Endothelial cell of umbilical vein (primary cell): ENCODE results near the gene KIR2DL3. TPM values are rescaled to one million over a fixed set of nuclear protein-coding genes. Genes with fewer than 3 reads are reported as not detected.

ENCODE experiments used
- BruUV-seq: library from RNA; stranded (reverse); fragments of 400-500 nt; replicated peaks from 2 replicates; lab custom pipeline; 2021; lab: Mats Ljungman, UMichigan
- CTCF ChIA-PET: fragments of 300-600, 350-600 bp; sonication (Branson Sonifier 250); formaldehyde crosslinking; loops from one replicate; lab custom pipeline; 2021; ENCODE audit warnings: antibody characterized with exemption, inconsistent platforms; lab: Charles Lee
- POLR2A ChIA-PET: fragments of 300-600, 350-600 bp; sonication (Branson Sonifier 250); formaldehyde crosslinking; loops from one replicate; lab custom pipeline; 2021; ENCODE audit warnings: antibody characterized with exemption, inconsistent platforms; lab: Charles Lee
- DNase-seq: peaks from one replicate; pipeline ENCODE4 v3.0.0-alpha.2; 2011; ENCODE audit warnings: low read depth, low spot score
- FAIRE-seq: peaks from 2 replicates; lab custom pipeline; 2011; peaks lifted over from hg19 to GRCh38; lab: Jason Lieb, UNC
- H2AFZ ChIP-seq: 2 replicates; pipeline ENCODE4 v1.6.0; 2012; ENCODE audit warnings: low read depth, low read length, control low read depth, inconsistent platforms
- H3K27ac ChIP-seq: 2 replicates; pipeline ENCODE4 v1.5.1; 2011; ENCODE audit warnings: low read depth, mild to moderate bottlenecking, control low read depth, low read length, moderate library complexity; ENCODE audit not compliant: insufficient read depth
- H3K27me3 ChIP-seq, 2 experiments: 2 replicates each; pipeline versions ENCODE4 v1.6.0 to v1.6.1; 2011; ENCODE audit warnings: low read length in 2 of 2, mixed read lengths in 1 of 2; ENCODE audit not compliant: control insufficient read depth in 2 of 2, insufficient read depth in 2 of 2
- H3K36me3 ChIP-seq, 2 experiments: 2 replicates in 1 of 2; 3 replicates in 1 of 2; pipeline ENCODE4 v1.5.1; 2011; ENCODE audit warnings: low read length in 2 of 2, mild to moderate bottlenecking in 1 of 2, moderate library complexity in 1 of 2; ENCODE audit not compliant: control insufficient read depth in 2 of 2, insufficient read depth in 2 of 2; ENCODE audit errors: extremely low read depth in 1 of 2
- H3K4me1 ChIP-seq: 3 replicates; pipeline ENCODE4 v1.5.1; 2011; ENCODE audit warnings: mild to moderate bottlenecking, low read length; ENCODE audit not compliant: control insufficient read depth, insufficient read depth; ENCODE audit errors: extremely low read depth
- H3K4me2 ChIP-seq: 2 replicates; pipeline ENCODE4 v1.6.1; 2011; ENCODE audit warnings: low read length, control low read depth, mixed read lengths; ENCODE audit not compliant: insufficient read depth
- H3K4me3 ChIP-seq, 3 experiments: fragments of 200-600 bp in 1 of 3; sonication (generic), shearing (Covaris generic) in 1 of 3; replicated peaks in 1 of 3; 2 replicates each; pipeline ENCODE4 v1.5.1; 2011 to 2016; ENCODE audit warnings: control low read depth in 3 of 3, low read length in 3 of 3, mild to moderate bottlenecking in 2 of 3, inconsistent platforms in 1 of 3, low read depth in 1 of 3, moderate library complexity in 1 of 3; ENCODE audit not compliant: insufficient read depth in 1 of 3
- H3K79me2 ChIP-seq: 2 replicates; pipeline ENCODE4 v1.6.0; 2012; ENCODE audit warnings: low read length, inconsistent platforms; ENCODE audit not compliant: control insufficient read depth, insufficient read depth
- H3K9ac ChIP-seq: replicated peaks from 2 replicates; pipeline ENCODE3; 2011; ENCODE audit warnings: low read length, control low read depth; ENCODE audit not compliant: insufficient read depth; ENCODE audit errors: extremely low read depth
- H3K9me1 ChIP-seq: replicated peaks from 3 replicates; pipeline ENCODE4 v1.6.0; 2011; ENCODE audit warnings: mild to moderate bottlenecking, low read length; ENCODE audit not compliant: control insufficient read depth, insufficient read depth; ENCODE audit errors: extremely low read depth
- H3K9me3 ChIP-seq: replicated peaks from 2 replicates; pipeline ENCODE4 v1.5.1; 2012; ENCODE audit warnings: low read length, inconsistent platforms; ENCODE audit not compliant: control insufficient read depth, insufficient read depth
- H4K20me1 ChIP-seq: replicated peaks from 2 replicates; pipeline ENCODE3; 2011; ENCODE audit warnings: mild to moderate bottlenecking, low read length; ENCODE audit not compliant: control insufficient read depth, insufficient read depth; ENCODE audit errors: extremely low read depth
- EZH2 ChIP-seq: IDR thresholded peaks from 2 replicates; pipeline ENCODE4 v1.6.1; 2012; ENCODE audit warnings: borderline replicate concordance, low read depth, mild to moderate bottlenecking, moderate library complexity, low read length, inconsistent platforms; ENCODE audit not compliant: severe bottlenecking
- FOS ChIP-seq: IDR thresholded peaks from 2 replicates; pipeline ENCODE4 v1.6.1; 2011; ENCODE audit warnings: mild to moderate bottlenecking, low read length, moderate library complexity, borderline replicate concordance; ENCODE audit not compliant: insufficient read depth
- GATA2 ChIP-seq: IDR thresholded peaks from 2 replicates; pipeline ENCODE4 v1.7.0; 2011; ENCODE audit warnings: low read depth, mild to moderate bottlenecking, moderate library complexity, mixed read lengths, low read length; ENCODE audit not compliant: insufficient read length, insufficient read depth
- JUN ChIP-seq: IDR thresholded peaks from 2 replicates; pipeline ENCODE4 v1.6.1; 2011; ENCODE audit warnings: borderline replicate concordance, low read depth; ENCODE audit not compliant: insufficient read length, insufficient read depth
- MAX ChIP-seq: IDR thresholded peaks from 2 replicates; pipeline ENCODE4 v1.6.1; 2011; ENCODE audit not compliant: insufficient read depth, insufficient read length
- MYC ChIP-seq: IDR thresholded peaks from one replicate; pipeline ENCODE4 v1.6.1; 2011; ENCODE audit warnings: mild to moderate bottlenecking, low read depth, low read length
- POLR2A ChIP-seq: IDR thresholded peaks from 2 replicates; pipeline ENCODE4 v1.6.1; 2012; ENCODE audit warnings: low read depth, mild to moderate bottlenecking, control low read depth, low read length
- POLR2AphosphoS5 ChIP-seq: IDR thresholded peaks from 2 replicates; pipeline ENCODE4 v1.6.1; 2012; ENCODE audit warnings: low read depth, mild to moderate bottlenecking, control low read depth, low read length, moderate library complexity; ENCODE audit not compliant: insufficient read depth
- dilution Hi-C: fragments of 300-500 bp; cut with MboI; formaldehyde crosslinking; loops from one replicate; pipeline ENCODE4 v1.15.0; 2019; ENCODE audit warnings: low sequenced_read_pairs; ENCODE audit not compliant: extremely low pct_ligation_motif_present
- intact Hi-C: fragments of 100-400 bp; cut with micrococcal nuclease; formaldehyde crosslinking; loops from one replicate; pipeline ENCODE4 v1.10.0; 2022
- polyA plus RNA-seq, 4 experiments: library from polyadenylated mRNA; depleted of rRNA in 3 of 4; stranded (reverse) in 3 of 4; unstranded in 1 of 4; fragments of >200 nt; gene quantifications; 2 replicates each; pipeline versions ENCODE4 v1.2.1 to v1.2.3, GENCODE V29; 2011 to 2012; ENCODE audit warnings: missing spikeins in 1 of 4
- total RNA-seq: library from RNA; stranded (reverse); gene quantifications from 2 replicates; pipeline ENCODE4 v1.2.3, GENCODE V29; 2021
- TF ChIP-seq, protein P1 (sequence below), 2 donors: IDR thresholded peaks; 1 replicate in 1 of 2; 2 replicates in 1 of 2; pipeline ENCODE4 v1.5.1; 2011; ENCODE audit warnings: low read length in 2 of 2, mild to moderate bottlenecking in 2 of 2, moderate library complexity in 2 of 2, control low read depth in 1 of 2, inconsistent platforms in 1 of 2, low read depth in 1 of 2; ENCODE audit not compliant: insufficient read depth in 1 of 2; ENCODE audit errors: extremely low read depth in 1 of 2

The KIR2DL3 gene
- total and polyA plus RNA-seq, 2 donors (not counting 3 experiments of a cell fraction or from before 2014, with no cell fraction given) = not detected

DNA sequence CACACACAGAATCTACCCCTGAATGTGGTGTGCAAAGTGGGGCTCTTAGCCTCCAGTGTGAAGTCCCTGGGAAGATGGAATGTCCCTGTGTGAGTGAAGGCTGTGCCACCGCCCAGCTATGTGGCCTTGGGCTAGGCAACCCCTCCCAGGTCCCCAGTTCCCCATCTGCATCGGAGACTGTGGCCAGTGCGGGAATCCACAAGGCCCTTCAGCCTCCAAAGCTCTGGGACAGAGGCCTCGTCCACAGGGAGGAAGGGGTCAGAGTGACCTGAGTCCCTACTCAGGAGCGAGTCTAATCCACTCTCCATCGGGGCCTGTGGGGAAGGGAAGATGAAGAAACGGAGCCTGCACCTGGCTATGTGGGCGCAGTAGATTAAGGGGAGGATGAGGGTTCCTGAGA is 33.4 kb upstream of the KIR2DL3 start:
- no peak overlapping the region for H3K27ac ChIP-seq
- ChIA-PET POLR2A (no interaction called here), CTCF (no interaction called here)
- H3K9me1 ChIP-seq = no peaks in the 10 kb centered on the region
- no TSS peak for BruUV-seq
- H3K4me1 ChIP-seq = no peaks in the 10 kb centered on the region
- no peak overlapping the region for H3K9ac ChIP-seq
- dilution Hi-C loops = no loop called here
- intact Hi-C loops = no loop called here
- no peaks in the 10 kb centered on the region for H3K36me3 ChIP-seq
- H2AFZ ChIP-seq = no peak overlapping the region
- no peak overlapping the region for H3K4me2 ChIP-seq
- H3K9me3 ChIP-seq = peaks cover 2% of the 10 kb centered on the region
- no peak for TF ChIP-seq POLR2A
- TF ChIP-seq EZH2 = no peak
- TF ChIP-seq, protein P1, sequence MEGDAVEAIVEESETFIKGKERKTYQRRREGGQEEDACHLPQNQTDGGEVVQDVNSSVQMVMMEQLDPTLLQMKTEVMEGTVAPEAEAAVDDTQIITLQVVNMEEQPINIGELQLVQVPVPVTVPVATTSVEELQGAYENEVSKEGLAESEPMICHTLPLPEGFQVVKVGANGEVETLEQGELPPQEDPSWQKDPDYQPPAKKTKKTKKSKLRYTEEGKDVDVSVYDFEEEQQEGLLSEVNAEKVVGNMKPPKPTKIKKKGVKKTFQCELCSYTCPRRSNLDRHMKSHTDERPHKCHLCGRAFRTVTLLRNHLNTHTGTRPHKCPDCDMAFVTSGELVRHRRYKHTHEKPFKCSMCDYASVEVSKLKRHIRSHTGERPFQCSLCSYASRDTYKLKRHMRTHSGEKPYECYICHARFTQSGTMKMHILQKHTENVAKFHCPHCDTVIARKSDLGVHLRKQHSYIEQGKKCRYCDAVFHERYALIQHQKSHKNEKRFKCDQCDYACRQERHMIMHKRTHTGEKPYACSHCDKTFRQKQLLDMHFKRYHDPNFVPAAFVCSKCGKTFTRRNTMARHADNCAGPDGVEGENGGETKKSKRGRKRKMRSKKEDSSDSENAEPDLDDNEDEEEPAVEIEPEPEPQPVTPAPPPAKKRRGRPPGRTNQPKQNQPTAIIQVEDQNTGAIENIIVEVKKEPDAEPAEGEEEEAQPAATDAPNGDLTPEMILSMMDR (IDR thresholded peaks at IDR 0.05; ENCODE audit: extremely low read depth in 1 of 2, insufficient read depth in 1 of 2, low read depth in 1 of 2, low read length in 2 of 2) = no peak
- no peak for TF ChIP-seq POLR2AphosphoS5
- TF ChIP-seq FOS = no peak
- TF ChIP-seq MAX = no peak
- no peak for TF ChIP-seq MYC
- TF ChIP-seq GATA2 = no peak
- TF ChIP-seq JUN = no peak
- no peaks in the 10 kb centered on the region for H4K20me1 ChIP-seq
- H3K27me3 ChIP-seq = no peaks in the 10 kb centered on the region
- no peak overlapping the region for H3K4me3 ChIP-seq
- FAIRE-seq = no peak
- DNase-seq = no peak
- H3K79me2 ChIP-seq = no peaks in the 10 kb centered on the region
